GM18498 (cell line): ENCODE results near the gene SSC5D.

Experiments
- ATAC-seq: cut with Tn5 transposase; IDR thresholded peaks from one replicate; pipeline ENCODE4 v1.9.1; 2021; ENCODE audit warnings: mild to moderate bottlenecking, moderate library complexity; ENCODE audit not compliant: unreplicated experiment

SSC5D gene

GRCh38 chr19:55552620-55553019 is 64.4 kb downstream of the SSC5D start:
- ATAC-seq = no peak

DNA sequence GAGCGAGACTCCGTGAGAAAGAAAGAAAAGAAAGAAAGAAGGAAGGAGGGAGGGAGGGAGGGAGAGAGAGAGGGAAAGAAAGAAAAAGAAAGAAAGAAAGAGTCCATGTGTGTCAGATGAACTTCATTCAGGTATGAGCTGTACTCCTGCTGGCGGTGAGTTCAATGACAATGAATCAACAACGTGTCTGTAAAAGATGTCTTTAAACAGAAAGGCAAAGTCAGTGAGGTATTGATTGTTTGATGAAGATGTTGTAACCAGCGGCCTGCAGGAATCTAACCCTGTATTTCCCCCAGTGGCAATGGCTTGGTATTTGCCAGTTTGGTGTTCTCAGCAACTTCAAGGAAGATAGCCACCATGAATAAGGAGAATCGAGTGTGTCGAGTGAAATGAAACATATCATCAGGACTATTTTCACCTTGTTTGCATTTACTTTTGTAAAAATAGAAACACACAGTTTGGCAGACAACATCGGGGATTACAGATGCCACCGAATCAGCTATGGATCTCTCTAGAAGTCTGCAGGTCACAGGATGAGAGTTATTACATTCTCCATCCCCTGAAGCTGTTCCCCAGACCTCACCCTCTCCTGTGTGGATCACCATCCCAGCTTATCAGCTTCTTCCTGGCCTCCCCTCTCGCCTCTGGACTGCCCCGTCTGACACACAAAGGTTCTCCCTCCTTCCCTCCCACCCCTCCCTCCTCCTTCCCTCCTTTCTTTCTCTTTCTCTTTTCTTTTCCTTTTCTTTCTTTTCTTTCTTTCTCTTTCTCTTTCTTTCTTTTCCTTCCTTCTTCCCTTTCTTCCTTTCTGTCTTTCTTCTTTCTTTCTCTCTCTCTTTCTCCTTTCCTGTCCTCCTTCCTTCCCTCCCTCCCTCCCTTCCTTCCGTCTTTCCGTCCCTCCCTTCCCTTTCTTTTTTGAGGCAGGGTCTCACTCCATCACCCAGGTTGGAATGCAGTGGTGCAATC is 65.3 kb downstream of the SSC5D start:
- ATAC-seq = no peak

GRCh38 chr19:55554302-55554701 is 66.1 kb downstream of the SSC5D start:
- ATAC-seq = no peak

DNA sequence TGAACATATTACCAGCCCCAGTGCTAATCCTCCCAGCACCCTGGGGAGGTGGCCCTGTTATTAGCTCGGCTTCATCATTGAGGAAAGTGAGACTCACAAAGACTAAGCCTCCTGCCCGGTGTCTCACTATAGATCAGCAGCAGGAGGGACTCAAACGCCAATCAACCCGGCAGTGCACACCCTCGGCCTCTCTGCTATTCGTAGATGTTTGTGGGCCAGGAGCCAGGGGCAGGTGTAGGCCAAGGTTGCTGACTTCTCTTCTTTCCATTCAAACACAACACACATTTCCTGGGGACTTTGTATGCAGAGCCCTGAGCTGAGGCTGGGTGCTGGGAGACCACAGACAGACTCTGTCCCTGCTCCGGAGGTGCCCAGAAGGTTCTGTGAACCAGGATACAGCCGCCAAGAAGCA is 66.5 kb downstream of the SSC5D start:
- ATAC-seq = no peak

GRCh38 chr19:55559684-55560083 is 71.4 kb downstream of the SSC5D start:
- ATAC-seq = no peak

DNA sequence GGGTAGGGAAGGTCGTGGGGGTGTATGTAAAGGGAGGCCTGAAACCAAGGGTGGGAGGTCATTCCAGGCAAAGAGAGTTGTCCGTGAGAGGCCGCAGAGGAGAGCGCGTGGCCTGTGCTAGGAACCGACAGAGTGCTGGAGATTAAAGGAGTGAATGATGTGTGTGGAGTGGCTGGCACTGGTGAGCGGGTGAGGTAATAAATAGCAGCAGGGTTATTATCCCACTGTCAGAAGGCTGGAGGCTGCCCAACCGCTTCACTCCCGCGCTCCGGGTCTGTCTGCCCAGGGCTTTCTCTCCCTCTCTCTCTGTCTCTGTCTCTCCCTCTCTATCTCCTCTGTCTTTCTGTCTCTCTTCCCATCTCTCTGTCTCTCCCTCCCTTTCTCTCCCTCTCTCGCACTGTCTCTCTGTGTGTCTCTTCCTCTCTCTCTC is 75.0 kb downstream of the SSC5D start:
- no peak for ATAC-seq

- no peak for ATAC-seq
Measured at GRCh38 chr19:55566823-55567222, 78.6 kb downstream of the SSC5D start.

DNA sequence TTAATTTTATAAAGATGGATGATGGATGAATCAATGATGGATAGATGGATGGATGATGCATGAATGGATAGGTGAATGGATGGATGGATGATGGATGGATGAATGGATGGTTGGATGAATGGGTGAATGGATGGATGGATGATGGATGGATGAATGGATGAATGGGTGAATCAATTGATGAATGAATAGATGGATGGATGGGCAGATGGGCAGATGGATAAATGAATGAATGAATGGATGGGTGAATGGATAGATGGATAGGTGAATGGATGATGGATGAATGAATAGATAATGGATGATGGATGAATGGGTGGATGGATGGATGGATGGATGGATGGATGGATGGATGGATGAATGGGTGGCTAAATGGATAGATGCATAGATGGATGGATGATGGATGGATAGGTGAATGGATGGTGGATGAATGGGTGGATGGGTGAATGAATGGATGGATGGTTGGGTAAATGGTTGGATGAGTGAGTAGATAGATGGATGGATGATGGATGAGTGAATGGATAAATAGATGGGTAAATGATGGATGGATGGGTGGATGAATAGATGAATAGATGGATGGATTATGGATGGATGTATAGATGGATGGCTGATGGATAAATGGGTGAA is 79.6 kb downstream of the SSC5D start:
- no peak for ATAC-seq
